SK-N-SH (cell line): ENCODE data around the gene MIGA2.

ENCODE experiments used
- CTCF ChIP-seq: fragments of 200-600 bp; sonication (generic); IDR thresholded peaks from 2 replicates; pipeline ENCODE4 v1.6.1; 2017; ENCODE audit warnings: antibody characterized with exemption, mild to moderate bottlenecking, moderate library complexity
- EZH2phosphoT487 ChIP-seq: fragments of 200-600 bp; sonication (generic); IDR thresholded peaks from 2 replicates; pipeline ENCODE4 v1.6.1; 2017; ENCODE audit warnings: low read depth, mixed run types, mild to moderate bottlenecking, antibody characterized with exemption, moderate library complexity, borderline replicate concordance
- FOSL2 ChIP-seq: IDR thresholded peaks from 2 replicates; pipeline ENCODE4 v1.4.0; 2012; ENCODE audit warnings: low read depth, mild to moderate bottlenecking, moderate library complexity, borderline replicate concordance
- FOXM1 ChIP-seq: IDR thresholded peaks from 2 replicates; pipeline ENCODE4 v1.4.0; 2012; ENCODE audit warnings: low read depth, mild to moderate bottlenecking
- GABPA ChIP-seq: IDR thresholded peaks from 2 replicates; pipeline ENCODE4 v1.4.0; 2012; ENCODE audit warnings: low read depth, mild to moderate bottlenecking
- GATA2 ChIP-seq: sonication (generic); formaldehyde crosslinking; IDR thresholded peaks from 2 replicates; pipeline ENCODE4 v1.5.0; 2020; ENCODE audit warnings: mild to moderate bottlenecking, missing genetic modification reagents
- MXI1 ChIP-seq: IDR thresholded peaks from 2 replicates; pipeline ENCODE4 v1.6.1; 2012; ENCODE audit warnings: mild to moderate bottlenecking, low read depth, low read length, improper control_type of control experiment
- POLR2AphosphoS5 ChIP-seq: IDR thresholded peaks from 2 replicates; pipeline ENCODE4 v1.6.1; 2012; ENCODE audit warnings: low read depth, low read length
- RXRA ChIP-seq: IDR thresholded peaks from 2 replicates; pipeline ENCODE4 v1.4.0; 2012; ENCODE audit warnings: low read depth, mild to moderate bottlenecking, borderline replicate concordance
- TF ChIP-seq, protein P1 (sequence below): fragments of 150-350 bp; IDR thresholded peaks from 2 replicates; pipeline ENCODE4 v1.6.1; 2016; ENCODE audit warnings: mild to moderate bottlenecking, low read depth, low read length
- TF ChIP-seq, protein P2 (sequence below): IDR thresholded peaks from 2 replicates; pipeline ENCODE4 v1.4.0; 2012; ENCODE audit warnings: low read depth, borderline replicate concordance

DNA sequence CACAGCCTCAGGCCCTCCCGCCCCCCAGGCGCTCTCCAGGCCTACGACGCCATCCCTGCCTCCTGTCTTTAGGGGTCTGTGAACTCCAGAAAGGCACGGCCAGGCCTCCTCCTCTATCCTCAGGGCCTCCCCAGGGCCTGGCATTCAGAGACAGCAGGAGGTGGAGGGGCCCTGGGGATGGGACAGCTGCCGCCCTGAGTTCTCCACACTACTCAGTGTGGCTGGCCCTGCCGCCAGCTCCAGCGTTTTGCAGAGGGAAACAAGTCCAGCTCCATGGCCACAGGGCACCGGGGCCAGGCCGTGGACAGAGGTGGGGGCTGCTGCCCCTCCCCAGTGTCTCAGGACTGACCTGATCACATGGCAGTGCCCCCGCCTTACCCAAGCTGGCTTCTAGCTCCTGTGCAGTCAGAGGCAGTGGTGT is 24.7 kb upstream of the MIGA2 start:
- no peak for TF ChIP-seq FOSL2
- TF ChIP-seq, protein P1, sequence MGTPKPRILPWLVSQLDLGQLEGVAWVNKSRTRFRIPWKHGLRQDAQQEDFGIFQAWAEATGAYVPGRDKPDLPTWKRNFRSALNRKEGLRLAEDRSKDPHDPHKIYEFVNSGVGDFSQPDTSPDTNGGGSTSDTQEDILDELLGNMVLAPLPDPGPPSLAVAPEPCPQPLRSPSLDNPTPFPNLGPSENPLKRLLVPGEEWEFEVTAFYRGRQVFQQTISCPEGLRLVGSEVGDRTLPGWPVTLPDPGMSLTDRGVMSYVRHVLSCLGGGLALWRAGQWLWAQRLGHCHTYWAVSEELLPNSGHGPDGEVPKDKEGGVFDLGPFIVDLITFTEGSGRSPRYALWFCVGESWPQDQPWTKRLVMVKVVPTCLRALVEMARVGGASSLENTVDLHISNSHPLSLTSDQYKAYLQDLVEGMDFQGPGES: no peak
- TF ChIP-seq RXRA: no peak
- no peak for TF ChIP-seq POLR2AphosphoS5
- no peak for TF ChIP-seq CTCF
- no peak for TF ChIP-seq EZH2phosphoT487
- TF ChIP-seq, protein P2, sequence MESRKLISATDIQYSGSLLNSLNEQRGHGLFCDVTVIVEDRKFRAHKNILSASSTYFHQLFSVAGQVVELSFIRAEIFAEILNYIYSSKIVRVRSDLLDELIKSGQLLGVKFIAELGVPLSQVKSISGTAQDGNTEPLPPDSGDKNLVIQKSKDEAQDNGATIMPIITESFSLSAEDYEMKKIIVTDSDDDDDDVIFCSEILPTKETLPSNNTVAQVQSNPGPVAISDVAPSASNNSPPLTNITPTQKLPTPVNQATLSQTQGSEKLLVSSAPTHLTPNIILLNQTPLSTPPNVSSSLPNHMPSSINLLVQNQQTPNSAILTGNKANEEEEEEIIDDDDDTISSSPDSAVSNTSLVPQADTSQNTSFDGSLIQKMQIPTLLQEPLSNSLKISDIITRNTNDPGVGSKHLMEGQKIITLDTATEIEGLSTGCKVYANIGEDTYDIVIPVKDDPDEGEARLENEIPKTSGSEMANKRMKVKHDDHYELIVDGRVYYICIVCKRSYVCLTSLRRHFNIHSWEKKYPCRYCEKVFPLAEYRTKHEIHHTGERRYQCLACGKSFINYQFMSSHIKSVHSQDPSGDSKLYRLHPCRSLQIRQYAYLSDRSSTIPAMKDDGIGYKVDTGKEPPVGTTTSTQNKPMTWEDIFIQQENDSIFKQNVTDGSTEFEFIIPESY: no peak
- TF ChIP-seq FOXM1: no peak
- TF ChIP-seq GATA2: no peak
- no peak for TF ChIP-seq GABPA
- TF ChIP-seq MXI1: no peak
